Stimulated activated CD4-positive, alpha-beta T cell treated with anti-CD3 and anti-CD28 coated beads, Interleukin-4, amount 100 ng/mL, for 48 hours (primary cell): ENCODE results near the gene DNAH17.

Experiments used
- DNase-seq, 2 donors: peaks; one replicate each; pipeline ENCODE4 v3.0.0-alpha.2; 2020; ENCODE audit warnings: low read depth in 2 of 2

DNAH17 gene

DNA sequence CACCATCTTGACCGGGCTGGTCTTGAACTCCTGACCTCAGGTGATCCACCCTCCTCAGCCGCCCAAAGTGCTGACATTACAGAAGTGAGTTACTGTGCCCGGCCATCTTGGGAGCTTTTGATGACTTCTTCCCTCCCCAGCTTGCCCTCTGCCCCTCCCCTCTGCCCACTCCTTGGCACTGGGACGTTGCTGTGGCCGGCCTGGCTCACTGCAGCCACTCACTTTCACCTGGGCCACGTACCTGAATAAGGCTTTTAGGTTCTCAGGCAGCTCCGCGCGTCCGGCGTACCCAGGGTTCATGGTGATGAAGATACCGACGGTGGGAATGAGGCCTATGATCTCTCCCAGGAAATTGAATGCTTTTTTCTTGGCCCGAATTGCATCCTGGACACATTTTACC lies 81.6 kb downstream of the DNAH17 start:
- no peak for DNase-seq

DNA sequence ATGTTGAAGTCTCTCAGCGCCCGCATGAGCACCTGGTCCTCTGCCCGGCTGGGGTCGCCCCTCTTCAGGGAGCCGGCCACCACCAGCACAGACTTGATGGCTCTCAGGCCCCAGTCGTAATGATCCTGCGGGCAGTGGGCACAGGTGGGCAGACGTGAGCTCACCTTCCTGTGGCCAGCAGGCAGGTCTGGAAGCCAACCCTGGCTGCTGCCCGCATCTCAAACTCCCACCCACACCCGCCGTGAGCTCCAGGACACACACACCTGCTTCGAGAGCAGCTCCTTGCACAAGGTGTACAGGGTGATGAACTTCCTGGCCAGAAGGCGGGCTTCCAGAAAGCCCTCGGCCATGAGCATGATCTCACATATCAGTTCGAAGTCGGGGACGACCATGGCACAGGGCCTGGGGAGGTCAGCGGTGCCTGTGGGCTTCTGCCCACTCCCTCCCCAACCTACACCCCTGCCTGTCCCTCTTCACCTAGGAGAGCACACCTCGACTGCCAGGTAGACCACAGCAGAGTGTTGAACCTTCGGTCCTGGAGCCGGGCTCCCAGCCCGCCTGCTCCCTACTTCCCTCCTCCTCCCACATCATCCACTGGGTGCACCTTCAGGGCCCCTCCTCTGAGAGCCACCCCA lies 82.4 kb downstream of the DNAH17 start:
- no peak for DNase-seq

DNA sequence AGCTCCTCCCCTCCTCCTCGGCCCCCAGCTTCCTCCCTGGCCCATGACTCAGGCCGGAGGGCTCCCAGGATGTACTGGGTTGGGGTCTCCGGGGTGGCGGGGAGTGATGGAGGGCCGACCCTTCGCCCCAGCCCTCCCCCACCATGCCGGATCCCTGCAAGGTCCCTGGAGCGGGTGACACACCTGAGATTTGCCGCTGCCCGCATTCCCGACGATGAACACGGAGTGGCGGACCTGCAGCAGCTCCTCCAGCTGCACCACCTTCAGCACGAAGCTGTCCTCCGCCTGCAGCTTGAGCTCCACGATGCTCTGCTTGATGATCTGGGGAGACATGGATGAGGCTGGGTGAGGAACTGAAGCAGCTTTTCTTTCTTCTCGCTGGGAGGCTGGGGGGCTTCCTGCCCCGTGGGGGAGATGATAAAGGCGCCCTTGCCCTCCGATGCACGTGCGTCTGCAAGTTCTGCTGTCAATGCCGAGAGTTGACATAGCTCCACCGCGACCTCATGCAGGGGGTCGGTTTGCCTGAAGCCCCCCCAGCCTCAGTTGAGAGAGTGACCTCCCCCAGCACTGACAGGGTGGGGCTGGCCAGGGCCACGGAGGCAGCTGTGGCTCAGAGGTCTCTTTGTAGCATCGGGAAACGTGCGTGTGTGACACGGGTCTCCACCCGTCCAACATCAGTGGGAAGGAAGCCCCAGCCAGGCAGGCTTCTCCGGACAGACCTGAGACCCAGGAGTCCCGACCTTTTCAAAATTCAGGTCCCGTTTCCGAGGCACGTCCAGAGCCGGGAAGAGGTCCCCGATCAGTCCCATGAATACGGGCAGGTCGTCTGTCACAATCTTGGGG lies 83.1 kb downstream of the DNAH17 start:
- DNase-seq, result no peak

DNA sequence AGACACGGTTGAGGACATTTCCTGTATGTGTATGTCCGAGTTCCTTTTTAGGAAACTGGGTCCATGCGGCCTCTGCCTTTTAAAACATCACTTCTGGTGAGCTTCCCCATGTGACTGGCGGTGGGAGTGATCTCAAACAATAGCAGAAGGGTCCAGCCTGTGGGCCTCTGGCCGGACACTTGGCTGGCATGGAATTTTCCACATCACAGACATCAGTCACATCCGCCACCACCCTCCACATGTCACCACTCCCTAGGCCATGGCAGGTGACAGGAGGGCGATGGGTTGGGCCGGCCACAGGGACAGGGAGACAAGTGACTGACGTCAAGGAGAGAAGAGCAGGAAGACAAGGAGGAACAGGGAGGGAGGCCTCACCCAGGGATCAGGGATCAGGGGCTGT lies 83.7 kb downstream of the DNAH17 start:
- DNase-seq, result no peak

DNA sequence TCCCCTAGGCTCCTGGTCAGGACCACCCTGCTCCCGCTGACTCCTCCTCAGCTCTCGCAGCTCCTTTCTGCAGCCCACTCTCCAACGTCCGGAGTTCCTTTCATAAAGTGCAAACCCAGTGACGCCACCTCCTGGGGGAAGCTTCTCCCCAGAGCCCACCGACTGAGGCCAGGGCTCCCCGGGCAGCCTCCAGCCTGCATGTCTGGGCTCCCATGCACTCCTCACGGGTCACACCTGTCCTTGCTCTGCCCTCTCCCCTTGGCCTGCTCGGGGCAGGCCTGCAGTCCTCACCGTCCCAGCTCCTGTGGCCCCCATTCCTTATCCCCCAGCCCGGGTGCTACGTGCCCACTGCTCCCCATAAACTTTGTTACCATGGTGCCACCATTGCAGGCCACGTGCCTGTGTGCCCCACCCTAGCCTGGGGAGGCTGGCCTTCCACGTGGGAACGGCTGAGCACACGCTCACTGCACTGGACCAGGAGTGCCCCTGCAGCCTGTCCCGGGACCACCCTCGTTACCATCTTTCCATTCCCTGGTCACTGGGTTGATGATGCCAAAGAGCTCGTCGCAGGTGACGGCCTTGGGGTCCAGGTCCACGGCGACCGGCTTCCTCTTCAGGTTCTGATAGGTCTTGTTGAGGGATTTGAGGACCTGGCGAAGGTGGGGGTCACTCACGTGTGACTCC lies 84.9 kb downstream of the DNAH17 start:
- DNase-seq, result no peak

DNA sequence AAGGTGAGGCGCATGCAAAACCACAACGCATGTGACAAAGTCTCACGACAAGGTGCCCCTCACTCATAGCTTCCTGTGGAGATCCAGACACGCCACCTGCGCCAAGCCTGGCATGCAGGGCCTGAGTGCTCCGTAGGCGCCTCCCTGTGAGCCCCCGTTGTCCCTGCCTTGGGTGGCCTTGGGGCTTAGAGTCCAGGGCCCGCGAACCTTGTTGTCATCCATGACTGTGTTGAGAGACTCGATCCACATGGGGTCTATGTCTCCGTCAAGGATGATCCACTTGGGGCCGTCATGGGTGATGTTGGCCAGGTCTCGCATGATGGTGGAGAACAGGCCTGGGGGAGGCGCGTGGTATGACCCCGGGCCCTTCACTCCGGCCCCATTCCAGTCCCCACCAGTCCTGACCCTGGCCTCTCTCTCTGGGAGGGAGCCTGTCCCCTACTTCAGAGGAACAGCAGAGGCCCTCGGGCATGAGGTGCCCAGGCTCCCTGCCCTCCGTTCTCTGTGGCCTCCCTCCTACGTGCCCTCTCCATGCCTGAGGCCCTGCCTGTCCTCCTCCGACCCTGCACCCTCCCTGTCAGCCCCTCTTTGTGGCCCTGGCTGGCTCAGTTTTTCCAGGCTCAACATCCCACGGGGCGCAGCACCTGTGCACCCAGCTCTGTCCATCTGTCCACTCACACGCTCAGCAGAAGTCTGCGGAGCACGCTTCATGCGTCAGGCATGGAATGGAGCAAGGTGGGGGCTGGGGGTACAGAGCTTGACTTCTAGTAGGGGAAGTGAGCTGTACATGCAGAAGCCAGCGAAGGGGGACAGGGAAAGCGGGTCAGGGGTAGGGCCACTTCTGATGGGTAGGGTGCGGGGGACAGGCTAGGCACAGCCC lies 85.7 kb downstream of the DNAH17 start:
- DNase-seq, result no peak

DNA sequence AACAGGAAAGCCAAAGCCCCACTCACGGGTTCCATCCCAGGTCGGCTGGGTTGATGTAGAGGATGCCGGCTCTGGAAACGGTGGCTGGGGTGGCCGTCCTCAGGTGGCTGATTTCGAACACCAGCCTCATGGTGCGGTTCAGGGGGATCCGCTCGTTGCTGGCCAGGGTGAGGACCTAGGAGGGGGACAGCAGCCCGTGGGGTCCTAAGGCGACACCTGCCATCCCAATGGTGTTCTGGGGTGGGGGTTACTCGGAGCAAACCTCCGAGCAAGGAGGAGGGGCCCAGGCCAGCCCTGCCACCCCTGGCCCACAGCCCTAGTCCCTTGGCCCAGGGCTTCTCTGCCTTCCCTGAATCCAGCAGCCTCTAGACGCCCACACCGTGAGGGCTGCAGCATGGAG lies 86.5 kb downstream of the DNAH17 start:
- DNase-seq, result no peak

DNA sequence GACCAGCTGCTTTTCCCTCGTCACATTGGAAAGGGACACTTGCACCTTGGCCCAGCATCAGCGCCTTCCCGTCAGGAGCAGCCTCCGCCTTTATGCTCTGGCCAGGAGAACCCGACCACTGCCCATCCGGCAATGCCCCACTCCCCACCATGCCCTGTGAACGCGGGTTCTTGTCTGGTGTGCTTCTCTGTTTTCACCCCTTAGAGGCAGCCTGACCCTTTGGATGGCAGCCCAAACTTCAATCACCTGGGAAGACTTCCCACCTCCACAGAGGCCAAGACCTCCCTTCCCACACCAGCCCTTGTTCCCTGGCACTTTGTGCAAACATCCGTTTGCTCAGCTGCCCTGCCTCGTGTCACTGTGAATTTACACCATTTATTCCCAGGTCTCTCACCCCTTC lies 87.0 kb downstream of the DNAH17 start:
- no peak for DNase-seq

DNA sequence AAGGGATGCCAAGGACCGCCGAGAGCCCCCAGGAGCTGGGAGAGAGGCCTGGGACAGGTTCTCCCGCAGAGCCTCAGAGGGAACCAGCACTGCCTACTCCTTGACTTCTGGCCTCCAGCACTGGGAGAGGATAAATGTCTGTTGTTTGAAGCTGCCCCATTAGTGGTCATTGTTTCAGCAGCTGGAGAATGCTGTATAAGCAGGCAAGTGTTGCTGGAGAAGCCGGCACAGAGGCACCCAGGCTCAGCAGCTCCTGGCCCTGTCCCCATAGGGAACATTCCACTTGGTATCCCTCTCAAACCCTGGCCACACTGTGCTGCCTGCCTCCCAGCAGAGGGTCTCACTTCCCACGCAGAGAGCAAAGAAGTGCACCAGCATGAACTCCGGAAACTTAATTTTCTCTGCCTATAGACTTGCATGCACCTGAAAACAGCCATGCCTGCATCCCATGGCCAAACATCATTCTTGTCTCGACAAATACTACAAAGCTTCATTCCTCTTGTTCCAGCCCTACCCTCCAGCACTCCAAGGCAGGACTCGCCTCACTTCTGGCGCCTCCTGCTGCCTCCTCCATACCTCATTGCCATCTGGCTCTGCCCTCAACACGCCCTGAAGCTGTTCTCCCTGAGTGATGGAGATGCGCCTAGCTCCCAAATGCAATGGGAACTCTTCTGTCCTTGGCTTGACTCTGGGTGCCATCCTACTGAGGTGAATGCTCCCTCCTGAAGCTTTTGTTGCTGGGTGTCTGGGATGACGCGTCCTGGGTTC lies 88.1 kb downstream of the DNAH17 start:
- no peak for DNase-seq

DNA sequence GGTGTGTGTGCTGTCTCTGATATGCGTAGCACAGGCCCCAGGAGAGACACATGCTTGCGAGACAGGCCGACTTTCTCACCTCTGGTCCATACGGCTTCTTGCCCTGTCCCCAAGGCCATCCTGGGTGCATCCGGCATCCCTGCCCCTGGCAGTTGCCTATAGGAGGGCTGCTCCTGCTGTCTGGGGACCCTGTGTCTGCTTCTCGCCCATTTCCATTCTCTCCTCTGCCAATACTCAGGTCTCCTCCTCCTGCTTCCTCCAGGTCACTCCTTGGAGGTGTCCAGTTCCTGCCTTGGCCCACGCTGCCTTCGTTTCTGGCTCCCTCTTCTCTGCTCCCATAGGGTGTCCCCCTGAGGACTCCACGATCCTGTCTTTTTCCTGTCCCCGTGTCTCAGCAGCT lies 89.0 kb downstream of the DNAH17 start:
- no peak for DNase-seq

DNA sequence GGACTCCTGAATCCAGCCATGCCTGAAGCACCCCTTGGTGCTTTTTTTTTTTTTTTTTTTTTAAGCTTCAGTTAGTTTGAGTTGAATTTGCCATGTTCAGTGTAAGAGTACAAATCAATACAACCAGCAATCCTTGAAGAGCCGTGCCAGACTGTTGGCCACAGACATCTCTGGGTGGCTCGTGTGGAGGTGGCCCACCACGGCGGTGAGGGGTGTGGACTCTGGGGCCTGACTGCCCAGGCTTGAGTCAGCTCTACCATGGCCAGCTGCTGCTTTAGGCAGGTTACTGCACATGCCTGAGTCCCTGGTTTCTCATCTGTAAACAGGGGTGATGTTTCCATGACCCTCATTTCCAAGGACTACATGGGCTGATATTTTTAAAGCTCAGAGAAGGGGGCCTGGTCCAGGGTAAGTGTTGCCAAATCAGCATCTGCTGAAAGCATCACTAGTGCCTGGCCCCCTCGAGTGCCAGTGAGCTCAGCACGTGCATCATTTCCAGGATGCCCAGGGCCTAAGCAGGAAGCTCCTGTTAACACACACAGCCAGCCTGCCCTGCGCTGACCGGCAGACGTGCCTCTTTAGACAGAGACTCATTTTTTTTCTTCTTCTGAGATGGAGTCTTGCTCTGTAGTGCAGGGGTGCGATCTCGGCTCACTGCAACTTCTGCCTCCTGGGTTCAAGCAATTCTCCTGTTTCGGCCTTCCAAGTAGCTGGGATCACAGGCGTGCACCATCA lies 90.1 kb downstream of the DNAH17 start:
- no peak for DNase-seq

DNA sequence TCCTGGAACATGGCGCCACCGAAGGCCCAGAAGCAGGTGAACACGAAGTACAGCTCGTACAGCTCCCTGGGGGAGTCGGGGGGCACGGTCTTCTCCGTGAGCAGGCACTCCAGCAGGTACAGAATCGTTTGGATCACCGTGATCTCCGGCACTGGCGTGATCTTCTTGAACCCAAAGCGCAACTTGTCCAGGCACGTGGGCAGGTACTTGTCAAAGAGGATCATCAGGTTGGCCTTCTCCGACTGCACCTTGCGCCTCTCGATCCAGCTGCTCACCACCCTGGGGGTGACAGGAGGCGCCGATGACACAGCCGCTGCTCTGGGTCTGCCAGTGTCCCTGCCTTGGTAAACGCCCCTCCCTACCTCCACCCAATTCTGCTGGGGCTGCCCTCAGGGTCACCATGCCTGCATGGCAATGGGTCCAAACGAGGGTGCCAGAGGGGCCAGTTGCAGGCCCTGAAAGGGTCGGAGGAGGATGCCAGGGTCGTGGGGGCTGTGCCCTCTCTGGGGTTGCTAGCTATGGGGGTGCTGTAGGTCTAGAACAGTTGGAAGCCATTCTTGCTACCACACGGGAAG lies 90.9 kb downstream of the DNAH17 start:
- DNase-seq, result no peak

DNA sequence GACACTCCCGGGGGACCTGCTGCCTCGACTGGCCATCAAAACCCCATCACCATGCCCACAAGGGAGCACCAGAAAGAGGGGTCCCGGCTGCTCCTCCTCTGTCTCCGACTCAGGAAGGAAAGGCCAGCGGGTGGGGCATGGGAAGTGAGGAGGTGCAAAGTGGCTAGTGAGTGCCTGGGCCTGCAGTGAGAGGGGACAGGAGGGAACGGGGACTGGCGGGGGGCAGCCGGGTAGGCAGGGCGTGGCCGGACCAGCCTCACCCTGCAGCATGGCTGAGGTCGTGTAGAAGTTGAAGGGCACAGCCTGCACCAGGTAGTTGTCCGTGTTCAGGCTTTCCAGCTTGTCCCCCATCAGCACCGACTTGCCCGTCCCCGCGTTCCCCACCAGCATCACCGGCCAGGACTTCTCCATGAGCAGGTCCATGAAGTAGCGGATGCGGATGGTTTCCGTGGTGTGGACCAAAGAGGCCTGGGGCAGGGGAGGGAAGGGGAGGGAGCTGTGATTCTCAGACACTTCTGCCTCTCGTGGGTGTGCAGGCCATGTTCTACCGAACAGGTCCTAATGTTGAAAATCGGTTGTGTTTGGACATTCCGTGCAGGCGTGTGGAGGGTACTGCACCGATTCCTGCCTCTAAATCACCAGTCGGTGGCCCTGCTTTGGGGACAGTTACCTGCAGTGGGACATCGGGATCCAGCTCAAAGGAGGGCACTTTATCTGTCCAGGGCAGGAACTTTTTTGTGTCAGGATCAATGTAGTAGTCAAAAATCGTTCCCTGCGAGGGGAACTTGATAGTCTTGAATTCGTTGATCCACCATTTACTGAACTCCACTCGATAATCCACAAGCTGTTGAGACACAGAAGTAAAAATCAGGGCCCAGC lies 91.7 kb downstream of the DNAH17 start:
- no peak for DNase-seq

DNA sequence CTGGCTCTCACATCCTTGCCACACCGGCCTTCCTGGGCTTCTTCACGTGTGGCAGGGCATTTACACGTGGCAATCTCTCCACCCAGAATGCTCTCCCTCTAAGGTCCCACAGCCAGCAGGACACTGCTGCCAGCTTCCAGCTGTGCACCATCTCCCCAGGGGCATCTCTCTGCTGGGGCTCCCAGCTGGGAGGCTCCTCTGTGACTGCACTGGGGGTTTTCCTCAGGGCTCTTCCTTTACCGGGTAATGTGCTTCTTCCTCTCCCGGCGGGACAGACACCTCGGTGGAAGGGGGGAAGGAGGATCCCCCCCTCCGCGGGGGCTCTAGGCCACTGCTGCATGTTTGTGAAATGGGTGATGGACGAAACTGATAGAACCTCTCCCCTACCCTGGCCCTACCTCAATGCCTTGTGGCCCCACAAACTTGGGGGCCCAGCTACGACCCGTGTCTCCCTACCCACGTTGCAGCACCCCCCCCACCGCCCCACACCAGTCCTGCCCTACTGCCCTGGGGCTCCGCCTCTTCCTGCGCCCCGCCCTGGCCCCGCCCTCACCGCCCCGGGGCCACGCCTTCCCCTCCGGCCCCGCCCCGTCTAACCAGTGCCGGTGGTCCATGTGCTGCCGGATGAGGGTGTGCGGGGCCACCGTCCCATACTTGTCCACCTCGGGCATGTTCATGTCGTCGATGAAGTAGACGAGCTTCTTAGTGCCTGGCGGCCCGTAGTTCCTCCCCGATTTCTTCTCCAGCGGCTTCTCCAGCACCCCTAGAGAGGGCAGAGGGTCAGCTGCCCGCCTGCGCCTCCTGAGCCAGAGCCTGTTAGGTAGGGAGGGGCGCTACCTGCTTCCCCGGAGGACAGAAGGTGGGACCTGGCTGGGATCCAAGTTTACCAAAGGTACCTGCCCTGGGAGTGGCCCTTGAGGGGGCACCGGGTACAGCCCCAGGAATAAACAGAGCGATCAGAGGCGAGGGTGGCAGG lies 92.6 kb downstream of the DNAH17 start:
- DNase-seq, result peak; percentile 39 to 64

DNA sequence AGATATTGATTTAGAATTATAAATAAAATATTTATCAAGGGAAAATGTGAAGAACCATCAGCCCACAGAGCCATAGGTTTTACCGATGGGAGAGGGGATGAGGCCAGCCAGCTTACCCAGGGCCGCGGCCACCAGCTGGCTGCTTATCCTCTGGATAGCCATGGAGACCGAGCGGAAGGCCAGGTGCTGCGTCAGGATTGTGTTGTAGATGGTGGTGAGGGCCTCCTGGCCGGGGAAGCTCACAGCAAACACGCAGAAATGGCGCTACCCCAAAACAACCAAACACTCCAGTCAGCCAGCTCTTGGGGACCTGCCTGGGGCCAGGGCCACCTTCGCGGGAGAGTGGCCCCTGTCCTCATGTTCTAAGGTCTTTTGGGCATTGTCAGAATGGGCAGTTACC lies 97.8 kb downstream of the DNAH17 start:
- no peak for DNase-seq

DNA sequence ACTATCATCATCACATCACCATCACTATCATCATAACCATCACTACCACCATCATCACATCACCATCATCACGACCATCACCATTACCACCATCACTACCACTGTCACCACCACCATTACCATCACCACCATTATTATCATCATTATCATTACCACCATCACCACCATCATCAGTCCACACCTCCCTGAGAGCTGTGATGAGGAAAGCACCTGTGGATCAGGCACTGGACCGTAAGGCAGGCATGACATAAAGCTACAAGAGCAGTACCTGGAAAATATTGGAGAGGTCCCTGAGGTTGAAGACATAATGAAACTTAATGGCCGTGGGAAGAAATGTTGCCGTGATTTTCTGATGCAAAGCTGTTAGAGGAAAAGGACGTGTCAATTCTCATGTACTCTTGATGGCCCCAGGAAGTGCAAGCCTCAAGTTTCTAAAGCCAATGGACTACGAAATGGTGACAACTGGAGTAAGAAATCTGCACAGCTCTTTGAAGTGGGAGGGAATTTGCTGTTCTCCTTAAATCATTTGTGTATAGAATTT lies 98.4 kb downstream of the DNAH17 start:
- DNase-seq, result no peak

DNA sequence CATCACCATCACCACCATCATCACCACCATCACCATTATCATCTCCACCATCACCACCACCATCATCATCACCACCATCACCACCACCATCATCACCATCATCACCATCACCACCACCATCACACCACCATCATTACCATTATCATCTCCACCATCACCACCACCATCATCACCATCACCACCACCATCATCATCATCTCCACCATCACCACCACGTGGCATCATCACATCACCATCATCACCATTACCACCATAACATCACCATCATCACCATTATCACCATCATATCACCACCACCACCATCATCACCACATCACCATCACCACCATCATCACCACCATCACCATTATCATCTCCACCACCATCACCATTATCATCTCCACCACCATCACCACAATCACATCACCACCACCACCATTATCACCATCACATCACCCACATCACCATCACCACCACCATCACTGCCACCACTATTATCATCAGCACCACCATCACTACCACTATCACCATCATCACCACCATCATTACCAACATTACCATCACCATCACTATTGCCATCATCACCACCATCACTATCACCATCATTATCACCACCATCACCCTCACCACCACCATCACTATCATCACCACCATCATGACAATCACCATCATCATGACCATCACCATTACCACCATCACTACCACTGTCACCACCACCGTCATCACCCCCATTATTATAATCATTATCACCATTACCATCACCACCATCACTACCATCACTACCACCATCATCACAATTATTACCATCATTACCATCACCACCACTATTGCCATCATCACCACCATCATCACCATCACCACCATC lies 99.1 kb downstream of the DNAH17 start:
- no peak for DNase-seq
